GM19193 (cell line): ENCODE data around the gene KIF14.

Experiments
- POLR2A ChIP-seq: IDR thresholded peaks from 4 replicates; pipeline ENCODE4 v1.6.1; 2011; ENCODE audit not compliant: insufficient read depth, insufficient read length; ENCODE audit errors: extremely low read depth

KIF14 gene, protein sequence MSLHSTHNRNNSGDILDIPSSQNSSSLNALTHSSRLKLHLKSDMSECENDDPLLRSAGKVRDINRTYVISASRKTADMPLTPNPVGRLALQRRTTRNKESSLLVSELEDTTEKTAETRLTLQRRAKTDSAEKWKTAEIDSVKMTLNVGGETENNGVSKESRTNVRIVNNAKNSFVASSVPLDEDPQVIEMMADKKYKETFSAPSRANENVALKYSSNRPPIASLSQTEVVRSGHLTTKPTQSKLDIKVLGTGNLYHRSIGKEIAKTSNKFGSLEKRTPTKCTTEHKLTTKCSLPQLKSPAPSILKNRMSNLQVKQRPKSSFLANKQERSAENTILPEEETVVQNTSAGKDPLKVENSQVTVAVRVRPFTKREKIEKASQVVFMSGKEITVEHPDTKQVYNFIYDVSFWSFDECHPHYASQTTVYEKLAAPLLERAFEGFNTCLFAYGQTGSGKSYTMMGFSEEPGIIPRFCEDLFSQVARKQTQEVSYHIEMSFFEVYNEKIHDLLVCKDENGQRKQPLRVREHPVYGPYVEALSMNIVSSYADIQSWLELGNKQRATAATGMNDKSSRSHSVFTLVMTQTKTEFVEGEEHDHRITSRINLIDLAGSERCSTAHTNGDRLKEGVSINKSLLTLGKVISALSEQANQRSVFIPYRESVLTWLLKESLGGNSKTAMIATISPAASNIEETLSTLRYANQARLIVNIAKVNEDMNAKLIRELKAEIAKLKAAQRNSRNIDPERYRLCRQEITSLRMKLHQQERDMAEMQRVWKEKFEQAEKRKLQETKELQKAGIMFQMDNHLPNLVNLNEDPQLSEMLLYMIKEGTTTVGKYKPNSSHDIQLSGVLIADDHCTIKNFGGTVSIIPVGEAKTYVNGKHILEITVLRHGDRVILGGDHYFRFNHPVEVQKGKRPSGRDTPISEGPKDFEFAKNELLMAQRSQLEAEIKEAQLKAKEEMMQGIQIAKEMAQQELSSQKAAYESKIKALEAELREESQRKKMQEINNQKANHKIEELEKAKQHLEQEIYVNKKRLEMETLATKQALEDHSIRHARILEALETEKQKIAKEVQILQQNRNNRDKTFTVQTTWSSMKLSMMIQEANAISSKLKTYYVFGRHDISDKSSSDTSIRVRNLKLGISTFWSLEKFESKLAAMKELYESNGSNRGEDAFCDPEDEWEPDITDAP (N-terminal part only)

DNA sequence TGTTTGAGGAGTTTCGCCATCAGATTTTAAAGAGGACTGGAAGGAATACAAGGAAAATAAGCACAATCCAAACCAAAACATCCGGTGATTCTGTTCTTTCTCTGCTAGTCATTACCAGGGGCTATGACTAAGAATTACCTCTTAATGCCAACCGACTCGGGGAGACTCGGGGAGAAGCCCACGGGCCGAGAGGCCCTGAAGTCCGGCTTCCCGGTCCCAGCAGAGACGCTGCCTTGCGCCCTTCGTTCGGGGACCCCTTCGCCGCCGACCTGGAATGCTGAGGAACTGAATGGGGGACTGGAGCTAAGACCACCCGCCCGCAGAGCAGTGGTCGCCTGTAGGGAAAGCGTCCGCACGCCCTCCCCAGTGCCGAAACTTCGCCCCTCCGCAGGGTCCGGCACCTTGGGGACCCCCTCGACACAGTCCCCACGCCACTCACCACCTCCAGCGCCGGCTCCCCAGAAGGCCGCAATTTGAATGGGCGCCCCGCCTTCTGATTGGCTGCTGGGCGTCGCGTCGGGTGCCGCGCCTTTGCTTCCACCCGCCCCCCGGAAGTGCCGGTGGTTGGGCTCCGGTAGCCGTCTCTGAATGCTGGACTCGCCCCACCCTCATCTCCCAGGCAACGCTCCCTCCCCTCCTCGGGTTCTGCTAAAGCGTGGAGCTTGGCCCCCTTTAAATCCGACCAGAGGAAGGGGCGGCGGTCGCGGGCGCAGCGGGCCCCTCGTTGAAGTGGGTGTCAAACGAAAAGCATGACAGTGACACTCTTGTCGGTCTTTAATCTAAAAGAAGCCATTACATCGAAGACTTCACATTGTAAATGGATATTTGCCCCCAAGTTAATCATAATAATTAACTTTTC lies at the start of gene KIF14:
TSS of gene KIF14 (minus strand) at position 479 of the 859 bp plus-strand sequence. CDS start 2,028 bp downstream, outside the sequence.
- peak; percentile 62 for TF ChIP-seq POLR2A

DNA sequence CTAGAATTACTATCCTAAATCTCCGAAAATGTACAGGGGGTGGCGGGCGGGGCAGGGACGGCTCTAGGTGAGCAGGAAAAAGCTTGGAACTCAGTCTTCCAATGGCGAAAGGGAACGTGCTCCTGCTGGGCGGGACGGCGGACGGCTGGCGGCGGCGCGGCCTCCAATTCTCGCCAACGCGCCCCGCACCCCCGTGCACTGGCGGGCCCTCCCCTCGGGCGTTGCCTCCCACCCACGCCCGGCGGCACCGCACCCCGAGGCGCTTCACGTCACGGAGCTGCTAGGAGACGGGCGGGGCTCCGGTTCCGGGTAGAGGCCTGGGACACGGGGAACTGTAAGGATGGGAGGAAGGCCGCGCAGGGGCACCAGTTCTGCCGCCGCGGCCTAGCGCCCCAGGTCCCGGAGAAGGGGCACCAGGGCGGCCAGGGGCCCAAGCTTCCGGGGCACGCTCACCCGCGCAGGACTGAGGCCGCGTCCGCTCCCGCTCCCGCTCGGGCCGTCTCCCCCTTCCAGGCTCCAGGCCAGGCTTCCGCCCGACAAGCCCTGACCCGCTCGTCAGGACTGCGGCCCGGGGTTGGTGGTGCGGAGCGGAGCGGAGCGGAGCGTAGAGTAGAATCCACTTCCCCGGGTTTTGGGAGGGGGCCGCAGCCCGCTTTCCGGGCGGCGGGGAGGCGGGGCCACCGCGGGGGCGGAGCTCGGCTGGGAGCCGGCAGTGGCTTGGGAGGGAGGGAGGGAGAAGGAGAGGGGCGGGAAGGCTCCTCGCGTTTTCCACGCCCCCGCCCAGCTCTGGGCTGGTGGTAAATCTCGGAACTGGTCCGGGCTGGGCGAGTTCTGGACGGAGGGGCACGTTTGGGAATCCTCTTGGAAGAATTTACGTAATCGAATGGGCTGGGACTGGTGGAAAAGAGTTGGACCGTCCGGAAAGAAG lies 49.0 kb upstream of the KIF14 start, which contains the start of gene DDX59:
TSS of gene DDX59 (minus strand) at position 594 of the 928 bp plus-strand sequence. CDS start 3,167 bp downstream, outside the sequence.
- peak; percentile 86 for TF ChIP-seq POLR2A

DNA sequence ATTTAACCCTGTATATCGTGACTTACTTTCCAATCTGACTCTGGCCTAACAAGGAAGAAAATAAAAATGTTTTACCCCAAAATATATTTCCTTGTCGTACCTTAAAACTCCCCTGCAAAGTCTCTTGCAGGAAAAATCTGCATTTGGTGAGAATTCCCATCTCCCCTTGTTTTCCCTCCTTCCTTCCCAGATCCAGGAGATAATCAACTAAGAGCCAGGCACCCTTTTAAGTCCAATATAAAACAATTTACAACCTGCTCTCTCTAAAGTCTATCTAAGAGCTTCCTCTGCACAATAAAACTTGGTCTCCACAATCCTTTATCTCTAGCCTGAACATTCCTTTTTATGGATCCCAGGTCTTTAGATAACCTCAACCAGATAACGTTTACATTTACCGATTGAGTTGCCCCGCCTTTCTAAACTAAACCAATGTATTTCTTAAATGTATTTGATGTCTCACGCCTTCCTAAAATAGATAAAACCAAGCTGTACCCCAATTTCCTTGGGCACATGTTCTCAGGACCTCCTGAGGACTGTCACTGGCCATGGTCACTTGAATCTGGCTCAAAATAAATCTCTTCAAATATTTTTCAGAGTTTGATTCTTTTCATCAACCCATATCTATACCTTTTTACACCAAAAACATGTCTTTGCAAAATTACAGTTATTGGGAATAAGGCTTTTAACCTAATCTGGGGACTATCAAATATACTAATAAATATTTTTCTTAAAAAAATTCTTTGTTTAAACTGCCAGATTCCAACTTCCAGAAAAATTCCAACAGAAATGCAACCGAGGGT lies 48.2 kb upstream of the KIF14 start:
- no peak for TF ChIP-seq POLR2A

DNA sequence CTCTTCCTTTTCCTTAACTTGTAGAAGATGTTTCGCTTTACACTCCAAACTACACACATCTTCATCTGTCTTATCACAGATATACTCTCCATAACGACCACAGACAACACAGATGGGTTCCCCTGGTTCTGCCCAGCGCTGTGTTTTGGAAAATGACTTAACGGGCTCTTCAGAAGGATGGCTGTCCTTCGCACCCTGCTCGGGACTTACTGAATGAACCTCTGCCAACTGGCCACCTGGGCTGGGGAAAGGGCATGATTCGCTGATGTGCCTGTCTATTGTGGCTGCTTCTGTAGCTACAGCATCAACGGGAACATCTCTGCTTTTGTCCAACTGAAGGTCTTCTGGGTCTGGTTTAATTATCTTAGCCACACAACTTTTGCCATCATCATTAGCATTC lies 45.8 kb upstream of the KIF14 start:
- TF ChIP-seq POLR2A: no peak

DNA sequence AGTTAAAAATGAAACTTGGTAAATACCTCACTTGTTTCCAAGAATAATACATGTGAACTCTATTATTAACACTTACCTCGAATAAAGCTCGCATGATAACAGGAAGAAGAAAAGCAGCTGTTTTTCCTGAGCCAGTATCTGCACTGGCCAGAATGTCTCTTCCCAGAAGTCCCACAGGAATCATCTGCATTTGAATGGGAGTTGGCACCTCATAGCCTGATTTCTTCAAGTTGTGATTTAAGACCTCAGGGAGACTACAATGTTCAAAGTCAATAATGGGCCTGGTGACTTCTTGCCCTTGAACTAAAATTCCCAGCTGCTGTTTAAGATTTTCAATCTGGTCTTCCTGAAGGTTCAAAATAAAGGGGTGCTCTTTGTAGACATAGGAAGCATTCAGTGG lies 45.3 kb upstream of the KIF14 start:
- no peak for TF ChIP-seq POLR2A

DNA sequence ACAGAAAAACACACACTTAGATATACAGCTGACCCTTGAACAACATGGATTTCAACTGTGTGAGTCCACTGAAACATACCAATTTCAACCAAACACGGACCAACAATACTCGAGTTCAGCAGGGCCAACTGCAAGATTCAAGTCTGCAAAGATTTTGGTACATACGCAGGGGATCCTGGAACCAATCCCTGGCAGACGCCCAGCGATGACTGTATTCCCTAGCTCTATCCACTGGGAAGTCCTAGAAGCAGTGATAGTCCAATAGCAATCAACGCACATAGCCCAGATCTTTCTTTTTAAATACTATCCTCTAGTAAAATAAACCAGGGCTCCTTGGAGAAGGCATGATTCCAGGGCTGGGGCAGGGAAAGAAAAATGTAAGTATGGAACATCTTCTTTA lies 40.2 kb upstream of the KIF14 start:
- TF ChIP-seq POLR2A: no peak

DNA sequence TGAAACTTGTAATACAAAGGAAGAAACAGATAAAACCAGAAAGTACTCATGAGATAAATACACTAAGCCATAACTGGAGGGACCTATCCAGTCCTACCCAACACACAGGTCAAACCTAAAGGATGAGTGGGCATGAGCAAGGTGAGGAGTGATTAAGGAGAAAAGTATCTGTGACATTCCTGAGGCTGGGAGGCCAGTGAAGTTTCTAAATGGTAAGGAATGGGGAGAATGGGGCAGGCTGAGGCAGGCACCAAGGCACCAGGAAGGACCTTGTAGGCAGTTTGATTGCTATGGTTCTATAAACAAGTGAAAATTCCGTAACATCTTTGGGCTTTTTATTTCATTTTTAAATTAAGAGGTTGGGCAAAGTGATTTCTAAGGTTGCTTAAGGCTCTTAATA lies 38.7 kb upstream of the KIF14 start:
- no peak for TF ChIP-seq POLR2A

DNA sequence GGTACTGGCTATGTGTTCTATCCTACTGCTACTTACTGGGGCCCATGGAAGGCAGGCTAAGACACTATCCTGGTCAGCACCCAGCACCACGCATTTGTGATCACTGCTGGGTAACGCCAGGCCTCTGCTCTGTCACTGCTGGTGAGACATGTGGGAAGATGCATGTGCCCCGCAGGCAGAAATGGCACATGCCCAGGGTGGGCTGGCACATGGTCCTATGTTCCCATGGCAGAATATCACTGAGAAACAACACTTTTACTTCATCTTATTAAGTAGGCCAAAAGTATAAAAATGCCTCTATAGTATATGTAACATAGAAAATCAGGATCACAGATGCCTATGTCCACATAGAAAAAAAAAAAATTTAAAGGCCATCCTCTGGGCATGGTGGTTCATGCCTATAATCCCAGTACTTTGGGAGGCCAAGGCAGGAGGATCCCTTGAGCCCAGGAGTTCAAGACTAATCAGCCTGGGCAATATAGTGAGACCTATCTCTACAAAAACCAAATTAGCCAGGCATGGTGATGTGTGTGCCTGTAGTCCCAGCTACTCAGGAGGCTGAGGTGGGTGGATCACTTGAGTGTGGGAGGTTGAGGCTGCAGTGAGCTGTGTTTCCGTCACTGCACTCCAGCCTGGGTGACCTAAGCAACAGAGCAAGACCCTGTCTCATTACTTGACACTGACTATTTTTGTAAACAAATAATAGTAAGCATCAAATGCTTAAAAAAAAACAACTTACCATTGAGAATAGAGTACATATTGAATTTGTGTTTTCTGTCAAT lies 37.7 kb upstream of the KIF14 start:
- TF ChIP-seq POLR2A: no peak

DNA sequence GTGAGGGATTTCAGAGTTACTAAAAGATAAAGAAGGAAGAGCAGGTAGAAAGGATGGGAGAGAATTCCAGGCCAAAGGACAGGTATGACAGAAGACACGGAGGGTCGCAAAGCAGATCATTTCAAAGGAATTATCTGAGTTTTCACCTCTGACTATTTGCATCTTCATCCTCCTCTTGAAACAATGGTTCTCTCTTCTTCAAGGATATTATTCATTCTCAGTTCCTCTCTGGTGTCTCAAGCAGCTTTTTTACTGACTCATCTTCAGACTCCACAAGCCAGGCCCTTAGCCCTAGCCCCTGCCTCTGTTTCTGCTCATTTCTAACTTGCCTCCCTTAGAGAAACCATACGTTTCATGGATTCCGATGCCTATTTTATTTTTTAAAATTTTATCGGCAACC lies 34.1 kb upstream of the KIF14 start:
- no peak for TF ChIP-seq POLR2A

DNA sequence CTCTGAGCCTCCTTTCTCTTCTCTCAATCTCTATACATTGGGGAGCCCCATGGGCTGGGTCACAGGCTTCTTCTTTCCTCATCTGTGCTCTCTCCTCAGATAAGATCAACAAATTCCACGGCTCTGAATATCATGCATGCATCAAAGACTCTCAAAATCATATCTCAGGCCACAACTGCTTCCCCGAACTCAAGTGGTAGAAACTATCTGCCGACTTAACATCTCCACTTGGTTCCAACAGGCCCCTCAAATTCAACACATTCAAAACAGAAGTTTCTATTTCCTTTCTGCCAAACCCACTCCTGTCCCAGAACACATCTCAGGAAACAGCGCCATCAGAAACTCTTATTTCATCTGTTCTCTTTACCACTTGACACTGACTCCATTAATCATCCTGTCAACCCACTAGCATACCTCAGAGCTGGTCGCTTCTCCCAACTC lies 32.5 kb upstream of the KIF14 start:
- TF ChIP-seq POLR2A: no peak

DNA sequence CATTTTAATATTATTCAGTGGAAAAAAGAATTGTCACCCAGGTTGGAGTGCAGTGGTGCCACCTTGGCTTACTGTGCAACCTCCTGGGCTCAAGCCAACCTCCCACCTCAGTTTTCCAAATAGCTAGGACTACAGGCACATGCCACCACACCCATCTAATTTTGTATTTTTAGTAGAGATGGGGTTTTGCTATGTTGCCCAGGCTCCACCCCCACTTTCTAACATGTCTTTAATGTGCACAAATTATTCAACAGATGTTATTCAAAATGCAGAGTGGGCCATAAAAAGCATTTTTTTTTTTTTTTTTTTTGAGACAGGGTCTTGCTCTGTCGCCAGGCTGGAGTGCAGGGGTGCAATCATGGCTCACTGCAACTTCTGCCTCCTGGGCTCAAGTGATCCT lies 31.8 kb upstream of the KIF14 start:
- no peak for TF ChIP-seq POLR2A
